WTC11 (cell line): ENCODE measurements around the gene DNAJC15. TPM values are rescaled to one million over a fixed set of nuclear protein-coding genes. Genes with fewer than 3 reads are reported as not detected.

ENCODE experiments used
- ATAC-seq: fragments of 200-7000 bp; cut with Tn5 transposase; 2 replicates; pipeline ENCODE4 v1.10.0; 2021; ENCODE audit warnings: mild to moderate bottlenecking, moderate library complexity
- CTCF ChIA-PET: fragments of 300-600 bp; sonication (Branson Sonifier 250); formaldehyde crosslinking; loops from one replicate; lab custom pipeline; 2021; ENCODE audit warnings: antibody characterized with exemption; lab: Charles Lee
- POLR2A ChIA-PET: fragments of 350-600 bp; sonication (Branson Sonifier 250); formaldehyde crosslinking; loops from one replicate; lab custom pipeline; 2021; ENCODE audit warnings: antibody characterized with exemption; lab: Charles Lee
- DNase-seq: peaks from one replicate; pipeline ENCODE4 v3.0.0; 2021; ENCODE audit warnings: low spot score
- H3K27ac Mint-ChIP-seq: 2 replicates; pipeline ENCODE4 v1.8.0; 2021; ENCODE audit warnings: mixed read lengths
- H3K27me3 Mint-ChIP-seq: 2 replicates; pipeline ENCODE4 v1.8.0; 2021; ENCODE audit warnings: low read depth, mild to moderate bottlenecking, moderate library complexity, mixed read lengths
- H3K36me3 Mint-ChIP-seq: 2 replicates; pipeline ENCODE4 v1.8.0; 2021; ENCODE audit warnings: mixed read lengths
- H3K4me1 Mint-ChIP-seq: 2 replicates; pipeline ENCODE4 v1.8.0; 2022; ENCODE audit warnings: mixed read lengths
- H3K4me3 Mint-ChIP-seq: 2 replicates; pipeline ENCODE4 v1.8.0; 2021; ENCODE audit warnings: mild to moderate bottlenecking, moderate library complexity, mixed read lengths
- H3K9me3 Mint-ChIP-seq: 2 replicates; pipeline ENCODE4 v1.8.0; 2021; ENCODE audit warnings: mixed read lengths
- FOXK1 ChIP-seq: sonication (generic); formaldehyde crosslinking; IDR thresholded peaks from 2 replicates; pipeline ENCODE4 v1.8.0; 2022; ENCODE audit warnings: mild to moderate bottlenecking, moderate library complexity, missing genetic modification reagents
- MXD4 ChIP-seq: fragments of 250-450 bp; sonication (Bioruptor Pico); IDR thresholded peaks from 2 replicates; pipeline ENCODE4 v1.8.0; 2021; ENCODE audit warnings: mild to moderate bottlenecking, moderate library complexity, borderline replicate concordance
- TP53 ChIP-seq: sonication (generic); formaldehyde crosslinking; IDR thresholded peaks from 2 replicates; pipeline ENCODE4 v1.8.1; 2023; ENCODE audit warnings: mild to moderate bottlenecking, missing genetic modification reagents
- ZBTB21 ChIP-seq: sonication (generic); formaldehyde crosslinking; IDR thresholded peaks from 2 replicates; pipeline ENCODE4 v1.8.1; 2023; ENCODE audit warnings: mild to moderate bottlenecking, missing genetic modification reagents, borderline replicate concordance
- ZNF396 ChIP-seq: fragments of 250-450 bp; sonication (Bioruptor Pico); IDR thresholded peaks from 2 replicates; pipeline ENCODE4 v1.8.0; 2021; ENCODE audit warnings: mild to moderate bottlenecking, moderate library complexity, borderline replicate concordance
- ZNF671 ChIP-seq: fragments of 250-450 bp; sonication (Bioruptor Pico); IDR thresholded peaks from 2 replicates; pipeline ENCODE4 v1.8.0; 2021; ENCODE audit warnings: mild to moderate bottlenecking
- total RNA-seq: library from RNA; stranded (reverse); gene quantifications from 3 replicates; pipeline ENCODE4 v1.2.3, GENCODE V29; 2021
- TF ChIP-seq, protein P1 (sequence below): sonication (generic); formaldehyde crosslinking; IDR thresholded peaks from 2 replicates; pipeline ENCODE4 v1.8.0; 2023; ENCODE audit warnings: mild to moderate bottlenecking, missing genetic modification reagents
- TF ChIP-seq, protein P2 (sequence below): sonication (generic); formaldehyde crosslinking; IDR thresholded peaks from 2 replicates; pipeline ENCODE4 v1.8.1; 2023; ENCODE audit warnings: mild to moderate bottlenecking, missing genetic modification reagents, moderate library complexity
- TF ChIP-seq, protein P3 (sequence below): sonication (generic); formaldehyde crosslinking; IDR thresholded peaks from 2 replicates; pipeline ENCODE4 v1.8.1; 2023; ENCODE audit warnings: mild to moderate bottlenecking, missing genetic modification reagents
- TF ChIP-seq, protein P4 (sequence below): sonication (generic); formaldehyde crosslinking; IDR thresholded peaks from 2 replicates; pipeline ENCODE4 v1.8.1; 2023; ENCODE audit warnings: mild to moderate bottlenecking, missing genetic modification reagents
- TF ChIP-seq, protein P5 (sequence below): sonication (generic); formaldehyde crosslinking; conservative IDR thresholded peaks from 2 replicates; pipeline ENCODE4 v1.8.1; 2023; ENCODE audit warnings: mild to moderate bottlenecking, low read depth, missing genetic modification reagents, moderate library complexity
- TF ChIP-seq, protein P6 (sequence below): sonication (generic); formaldehyde crosslinking; IDR thresholded peaks from 2 replicates; pipeline ENCODE4 v1.8.0; 2022; ENCODE audit warnings: mild to moderate bottlenecking, missing genetic modification reagents
- TF ChIP-seq, protein P7 (sequence below): sonication (generic); formaldehyde crosslinking; IDR thresholded peaks from 2 replicates; pipeline ENCODE4 v1.8.1; 2022; ENCODE audit warnings: mild to moderate bottlenecking, missing genetic modification reagents, moderate library complexity, borderline replicate concordance
- TF ChIP-seq, protein P8 (sequence below): sonication (generic); formaldehyde crosslinking; IDR thresholded peaks from 2 replicates; pipeline ENCODE4 v1.8.0; 2022; ENCODE audit warnings: mild to moderate bottlenecking, missing genetic modification reagents
- TF ChIP-seq, protein P9 (sequence below): sonication (generic); formaldehyde crosslinking; conservative IDR thresholded peaks from 2 replicates; pipeline ENCODE4 v1.8.1; 2022; ENCODE audit warnings: mild to moderate bottlenecking, missing genetic modification reagents
- TF ChIP-seq, protein P10 (sequence below): sonication (generic); formaldehyde crosslinking; IDR thresholded peaks from 2 replicates; pipeline ENCODE4 v1.8.1; 2023; ENCODE audit warnings: mild to moderate bottlenecking, missing genetic modification reagents, moderate library complexity

DNAJC15 gene
- total RNA-seq, 1 experiment from 2014 or later, result 12.2 TPM

DNA sequence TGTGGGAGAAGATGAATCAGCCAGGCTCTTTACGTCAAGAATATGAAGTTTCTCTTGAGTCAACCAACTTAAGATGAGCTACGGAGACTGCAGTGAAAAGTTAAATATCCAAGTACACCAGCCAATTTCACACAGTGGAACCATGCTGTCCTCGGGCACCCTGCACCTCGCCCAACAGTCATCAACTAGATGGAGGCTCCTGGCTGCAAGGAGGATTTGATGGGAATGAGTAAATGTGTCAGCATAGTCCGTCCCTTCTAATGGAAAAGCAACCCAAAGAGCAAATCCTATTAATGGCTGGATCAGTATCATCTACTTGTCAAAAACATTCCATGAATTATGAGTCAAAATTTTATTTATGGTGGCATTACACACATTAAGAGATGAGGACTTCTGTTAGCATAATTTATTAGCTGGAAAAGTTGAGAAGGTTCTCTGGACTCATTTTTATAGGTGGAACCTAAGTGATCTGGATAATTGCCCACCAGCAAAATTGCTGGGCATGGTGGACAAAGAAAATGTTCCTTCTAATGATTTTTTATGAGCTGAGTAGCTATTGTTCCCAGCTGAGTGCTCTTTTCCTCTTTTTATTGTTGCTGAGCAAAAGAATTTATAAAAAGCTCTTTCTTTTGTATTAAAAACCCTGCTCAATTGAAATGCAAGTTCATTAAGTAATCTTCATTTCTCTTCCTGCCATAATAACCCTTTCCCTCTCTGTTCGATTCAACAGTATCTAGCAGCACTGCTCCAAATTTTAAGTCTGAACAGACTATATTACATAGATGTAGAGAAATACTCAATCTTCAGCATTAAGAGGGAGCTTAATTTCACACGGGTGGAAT lies 88.4 kb downstream of the DNAJC15 start:
- Mint-ChIP-seq H3K27me3 (no peaks in the 10 kb centered on the region), H3K36me3 (no peaks in the 10 kb centered on the region), H3K27ac (no peak overlapping the region), H3K4me1 (0 out of 2 replicates have a peak, but pooled peaks cover 3% of the 10 kb centered on the region), H3K4me3 (no peak overlapping the region), H3K9me3 (no peaks in the 10 kb centered on the region)
- ChIA-PET CTCF (no interaction called here), POLR2A (no interaction called here)
- no peak for ATAC-seq
- DNase-seq, result no peak
- no peak for TF ChIP-seq MXD4 (CRISPR knock-in tag)
- TF ChIP-seq, protein P1, sequence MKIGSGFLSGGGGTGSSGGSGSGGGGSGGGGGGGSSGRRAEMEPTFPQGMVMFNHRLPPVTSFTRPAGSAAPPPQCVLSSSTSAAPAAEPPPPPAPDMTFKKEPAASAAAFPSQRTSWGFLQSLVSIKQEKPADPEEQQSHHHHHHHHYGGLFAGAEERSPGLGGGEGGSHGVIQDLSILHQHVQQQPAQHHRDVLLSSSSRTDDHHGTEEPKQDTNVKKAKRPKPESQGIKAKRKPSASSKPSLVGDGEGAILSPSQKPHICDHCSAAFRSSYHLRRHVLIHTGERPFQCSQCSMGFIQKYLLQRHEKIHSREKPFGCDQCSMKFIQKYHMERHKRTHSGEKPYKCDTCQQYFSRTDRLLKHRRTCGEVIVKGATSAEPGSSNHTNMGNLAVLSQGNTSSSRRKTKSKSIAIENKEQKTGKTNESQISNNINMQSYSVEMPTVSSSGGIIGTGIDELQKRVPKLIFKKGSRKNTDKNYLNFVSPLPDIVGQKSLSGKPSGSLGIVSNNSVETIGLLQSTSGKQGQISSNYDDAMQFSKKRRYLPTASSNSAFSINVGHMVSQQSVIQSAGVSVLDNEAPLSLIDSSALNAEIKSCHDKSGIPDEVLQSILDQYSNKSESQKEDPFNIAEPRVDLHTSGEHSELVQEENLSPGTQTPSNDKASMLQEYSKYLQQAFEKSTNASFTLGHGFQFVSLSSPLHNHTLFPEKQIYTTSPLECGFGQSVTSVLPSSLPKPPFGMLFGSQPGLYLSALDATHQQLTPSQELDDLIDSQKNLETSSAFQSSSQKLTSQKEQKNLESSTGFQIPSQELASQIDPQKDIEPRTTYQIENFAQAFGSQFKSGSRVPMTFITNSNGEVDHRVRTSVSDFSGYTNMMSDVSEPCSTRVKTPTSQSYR (CRISPR knock-in tag), result no peak
- TF ChIP-seq, protein P2, sequence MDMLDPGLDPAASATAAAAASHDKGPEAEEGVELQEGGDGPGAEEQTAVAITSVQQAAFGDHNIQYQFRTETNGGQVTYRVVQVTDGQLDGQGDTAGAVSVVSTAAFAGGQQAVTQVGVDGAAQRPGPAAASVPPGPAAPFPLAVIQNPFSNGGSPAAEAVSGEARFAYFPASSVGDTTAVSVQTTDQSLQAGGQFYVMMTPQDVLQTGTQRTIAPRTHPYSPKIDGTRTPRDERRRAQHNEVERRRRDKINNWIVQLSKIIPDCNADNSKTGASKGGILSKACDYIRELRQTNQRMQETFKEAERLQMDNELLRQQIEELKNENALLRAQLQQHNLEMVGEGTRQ, result no peak
- TF ChIP-seq, protein P3, sequence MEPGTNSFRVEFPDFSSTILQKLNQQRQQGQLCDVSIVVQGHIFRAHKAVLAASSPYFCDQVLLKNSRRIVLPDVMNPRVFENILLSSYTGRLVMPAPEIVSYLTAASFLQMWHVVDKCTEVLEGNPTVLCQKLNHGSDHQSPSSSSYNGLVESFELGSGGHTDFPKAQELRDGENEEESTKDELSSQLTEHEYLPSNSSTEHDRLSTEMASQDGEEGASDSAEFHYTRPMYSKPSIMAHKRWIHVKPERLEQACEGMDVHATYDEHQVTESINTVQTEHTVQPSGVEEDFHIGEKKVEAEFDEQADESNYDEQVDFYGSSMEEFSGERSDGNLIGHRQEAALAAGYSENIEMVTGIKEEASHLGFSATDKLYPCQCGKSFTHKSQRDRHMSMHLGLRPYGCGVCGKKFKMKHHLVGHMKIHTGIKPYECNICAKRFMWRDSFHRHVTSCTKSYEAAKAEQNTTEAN, result no peak
- TF ChIP-seq, protein P4, sequence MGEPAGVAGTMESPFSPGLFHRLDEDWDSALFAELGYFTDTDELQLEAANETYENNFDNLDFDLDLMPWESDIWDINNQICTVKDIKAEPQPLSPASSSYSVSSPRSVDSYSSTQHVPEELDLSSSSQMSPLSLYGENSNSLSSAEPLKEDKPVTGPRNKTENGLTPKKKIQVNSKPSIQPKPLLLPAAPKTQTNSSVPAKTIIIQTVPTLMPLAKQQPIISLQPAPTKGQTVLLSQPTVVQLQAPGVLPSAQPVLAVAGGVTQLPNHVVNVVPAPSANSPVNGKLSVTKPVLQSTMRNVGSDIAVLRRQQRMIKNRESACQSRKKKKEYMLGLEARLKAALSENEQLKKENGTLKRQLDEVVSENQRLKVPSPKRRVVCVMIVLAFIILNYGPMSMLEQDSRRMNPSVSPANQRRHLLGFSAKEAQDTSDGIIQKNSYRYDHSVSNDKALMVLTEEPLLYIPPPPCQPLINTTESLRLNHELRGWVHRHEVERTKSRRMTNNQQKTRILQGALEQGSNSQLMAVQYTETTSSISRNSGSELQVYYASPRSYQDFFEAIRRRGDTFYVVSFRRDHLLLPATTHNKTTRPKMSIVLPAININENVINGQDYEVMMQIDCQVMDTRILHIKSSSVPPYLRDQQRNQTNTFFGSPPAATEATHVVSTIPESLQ, result no peak
- TF ChIP-seq, protein P5, sequence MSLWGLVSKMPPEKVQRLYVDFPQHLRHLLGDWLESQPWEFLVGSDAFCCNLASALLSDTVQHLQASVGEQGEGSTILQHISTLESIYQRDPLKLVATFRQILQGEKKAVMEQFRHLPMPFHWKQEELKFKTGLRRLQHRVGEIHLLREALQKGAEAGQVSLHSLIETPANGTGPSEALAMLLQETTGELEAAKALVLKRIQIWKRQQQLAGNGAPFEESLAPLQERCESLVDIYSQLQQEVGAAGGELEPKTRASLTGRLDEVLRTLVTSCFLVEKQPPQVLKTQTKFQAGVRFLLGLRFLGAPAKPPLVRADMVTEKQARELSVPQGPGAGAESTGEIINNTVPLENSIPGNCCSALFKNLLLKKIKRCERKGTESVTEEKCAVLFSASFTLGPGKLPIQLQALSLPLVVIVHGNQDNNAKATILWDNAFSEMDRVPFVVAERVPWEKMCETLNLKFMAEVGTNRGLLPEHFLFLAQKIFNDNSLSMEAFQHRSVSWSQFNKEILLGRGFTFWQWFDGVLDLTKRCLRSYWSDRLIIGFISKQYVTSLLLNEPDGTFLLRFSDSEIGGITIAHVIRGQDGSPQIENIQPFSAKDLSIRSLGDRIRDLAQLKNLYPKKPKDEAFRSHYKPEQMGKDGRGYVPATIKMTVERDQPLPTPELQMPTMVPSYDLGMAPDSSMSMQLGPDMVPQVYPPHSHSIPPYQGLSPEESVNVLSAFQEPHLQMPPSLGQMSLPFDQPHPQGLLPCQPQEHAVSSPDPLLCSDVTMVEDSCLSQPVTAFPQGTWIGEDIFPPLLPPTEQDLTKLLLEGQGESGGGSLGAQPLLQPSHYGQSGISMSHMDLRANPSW, result no peak
- TF ChIP-seq, protein P6, sequence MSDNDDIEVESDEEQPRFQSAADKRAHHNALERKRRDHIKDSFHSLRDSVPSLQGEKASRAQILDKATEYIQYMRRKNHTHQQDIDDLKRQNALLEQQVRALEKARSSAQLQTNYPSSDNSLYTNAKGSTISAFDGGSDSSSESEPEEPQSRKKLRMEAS (CRISPR knock-in tag), result no peak
- no peak for TF ChIP-seq ZNF671 (CRISPR knock-in tag)
- no peak for TF ChIP-seq TP53 (CRISPR knock-in tag)
- TF ChIP-seq ZBTB21 (CRISPR knock-in tag), result no peak
- no peak for TF ChIP-seq FOXK1 (CRISPR knock-in tag)
- TF ChIP-seq, protein P7, sequence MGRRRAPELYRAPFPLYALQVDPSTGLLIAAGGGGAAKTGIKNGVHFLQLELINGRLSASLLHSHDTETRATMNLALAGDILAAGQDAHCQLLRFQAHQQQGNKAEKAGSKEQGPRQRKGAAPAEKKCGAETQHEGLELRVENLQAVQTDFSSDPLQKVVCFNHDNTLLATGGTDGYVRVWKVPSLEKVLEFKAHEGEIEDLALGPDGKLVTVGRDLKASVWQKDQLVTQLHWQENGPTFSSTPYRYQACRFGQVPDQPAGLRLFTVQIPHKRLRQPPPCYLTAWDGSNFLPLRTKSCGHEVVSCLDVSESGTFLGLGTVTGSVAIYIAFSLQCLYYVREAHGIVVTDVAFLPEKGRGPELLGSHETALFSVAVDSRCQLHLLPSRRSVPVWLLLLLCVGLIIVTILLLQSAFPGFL (CRISPR knock-in tag), result no peak

DNA sequence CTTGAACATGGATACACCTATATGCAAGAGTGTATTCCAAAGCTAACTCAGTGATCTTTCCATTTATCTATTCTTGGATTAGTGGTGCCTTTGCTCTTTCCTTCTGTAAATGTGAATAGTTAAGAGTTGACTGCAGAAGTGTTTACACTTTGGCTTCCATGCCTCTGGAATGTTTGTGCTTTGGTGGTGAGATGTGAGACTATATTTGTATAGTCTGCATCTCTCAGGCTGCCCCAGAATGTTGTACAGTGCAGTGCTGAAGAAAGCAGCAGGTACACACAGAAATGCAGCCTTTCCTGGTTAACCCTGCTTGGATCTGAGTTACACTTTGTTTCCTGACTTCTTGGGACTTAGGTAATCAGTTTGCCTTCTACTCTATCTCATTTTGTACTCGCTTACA lies 90.2 kb downstream of the DNAJC15 start:
- Mint-ChIP-seq H3K27me3 (no peaks in the 10 kb centered on the region), H3K9me3 (no peaks in the 10 kb centered on the region), H3K4me1 (0 out of 2 replicates have a peak, but pooled peaks cover 3% of the 10 kb centered on the region), H3K36me3 (no peaks in the 10 kb centered on the region), H3K4me3 (no peak overlapping the region), H3K27ac (no peak overlapping the region)
- DNase-seq, result no peak
- CTCF ChIA-PET, result no interaction called here
- POLR2A ChIA-PET, result no interaction called here
- ATAC-seq, result no peak
- TF ChIP-seq, protein P8, sequence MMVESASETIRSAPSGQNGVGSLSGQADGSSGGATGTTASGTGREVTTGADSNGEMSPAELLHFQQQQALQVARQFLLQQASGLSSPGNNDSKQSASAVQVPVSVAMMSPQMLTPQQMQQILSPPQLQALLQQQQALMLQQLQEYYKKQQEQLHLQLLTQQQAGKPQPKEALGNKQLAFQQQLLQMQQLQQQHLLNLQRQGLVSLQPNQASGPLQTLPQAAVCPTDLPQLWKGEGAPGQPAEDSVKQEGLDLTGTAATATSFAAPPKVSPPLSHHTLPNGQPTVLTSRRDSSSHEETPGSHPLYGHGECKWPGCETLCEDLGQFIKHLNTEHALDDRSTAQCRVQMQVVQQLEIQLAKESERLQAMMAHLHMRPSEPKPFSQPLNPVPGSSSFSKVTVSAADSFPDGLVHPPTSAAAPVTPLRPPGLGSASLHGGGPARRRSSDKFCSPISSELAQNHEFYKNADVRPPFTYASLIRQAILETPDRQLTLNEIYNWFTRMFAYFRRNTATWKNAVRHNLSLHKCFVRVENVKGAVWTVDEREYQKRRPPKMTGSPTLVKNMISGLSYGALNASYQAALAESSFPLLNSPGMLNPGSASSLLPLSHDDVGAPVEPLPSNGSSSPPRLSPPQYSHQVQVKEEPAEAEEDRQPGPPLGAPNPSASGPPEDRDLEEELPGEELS (CRISPR knock-in tag), result no peak
- no peak for TF ChIP-seq ZNF396 (CRISPR knock-in tag)
- TF ChIP-seq, protein P9, sequence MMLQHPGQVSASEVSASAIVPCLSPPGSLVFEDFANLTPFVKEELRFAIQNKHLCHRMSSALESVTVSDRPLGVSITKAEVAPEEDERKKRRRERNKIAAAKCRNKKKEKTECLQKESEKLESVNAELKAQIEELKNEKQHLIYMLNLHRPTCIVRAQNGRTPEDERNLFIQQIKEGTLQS, result no peak
- TF ChIP-seq, protein P10, sequence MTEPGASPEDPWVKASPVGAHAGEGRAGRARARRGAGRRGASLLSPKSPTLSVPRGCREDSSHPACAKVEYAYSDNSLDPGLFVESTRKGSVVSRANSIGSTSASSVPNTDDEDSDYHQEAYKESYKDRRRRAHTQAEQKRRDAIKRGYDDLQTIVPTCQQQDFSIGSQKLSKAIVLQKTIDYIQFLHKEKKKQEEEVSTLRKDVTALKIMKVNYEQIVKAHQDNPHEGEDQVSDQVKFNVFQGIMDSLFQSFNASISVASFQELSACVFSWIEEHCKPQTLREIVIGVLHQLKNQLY (CRISPR knock-in tag), result no peak
